HG02981 (cell line): Measurements from ENCODE around the gene BSCL2.
"Not testable (repeated sequence)": the region's sequence is repeated elsewhere in the genome, so short reads cannot be mapped to it uniquely, and the experiment has no call there.

ENCODE experiments used
- ATAC-seq: cut with Tn5 transposase; IDR thresholded peaks from one replicate; pipeline ENCODE4 v1.9.1; 2021; ENCODE audit warnings: mild to moderate bottlenecking, moderate library complexity; ENCODE audit not compliant: unreplicated experiment

Gene BSCL2

DNA sequence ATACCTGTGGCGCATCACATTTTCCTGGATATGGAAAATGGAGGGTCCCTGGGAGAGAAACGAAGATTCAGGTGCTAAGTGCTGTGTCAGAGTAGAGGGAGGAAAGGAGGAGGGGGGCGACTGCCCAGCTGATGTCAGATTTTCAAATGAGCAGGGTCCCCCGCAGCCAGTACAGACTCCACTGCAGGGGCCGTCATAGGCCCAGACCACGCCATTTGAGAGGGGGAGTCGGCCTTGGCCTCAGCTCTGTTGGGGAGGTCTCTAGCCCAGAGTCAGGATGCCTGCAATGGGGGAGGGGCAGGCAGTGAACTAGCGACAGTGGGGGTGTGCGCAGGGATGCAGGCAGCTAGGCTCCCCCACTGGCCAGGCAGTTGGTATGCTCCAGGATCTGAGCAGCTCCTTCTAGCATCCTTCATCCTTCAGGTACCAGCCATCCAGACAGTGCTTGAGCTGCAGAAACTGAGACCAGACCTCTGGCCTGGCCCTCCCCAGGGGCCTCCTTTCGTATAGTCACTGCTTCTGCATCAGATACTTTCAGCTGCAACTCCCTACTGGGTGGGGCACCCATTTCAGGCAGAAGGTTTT lies at the start of gene BSCL2, which contains the start of gene GNG3:
TSS of gene BSCL2 (minus strand) at position 148 of the 585 bp plus-strand sequence. CDS start 229 bp downstream, outside the sequence.
TSS of gene GNG3 (plus strand) at position 400 of the 585 bp plus-strand sequence. CDS start 620 bp downstream, outside the sequence.
- ATAC-seq = no peak

DNA sequence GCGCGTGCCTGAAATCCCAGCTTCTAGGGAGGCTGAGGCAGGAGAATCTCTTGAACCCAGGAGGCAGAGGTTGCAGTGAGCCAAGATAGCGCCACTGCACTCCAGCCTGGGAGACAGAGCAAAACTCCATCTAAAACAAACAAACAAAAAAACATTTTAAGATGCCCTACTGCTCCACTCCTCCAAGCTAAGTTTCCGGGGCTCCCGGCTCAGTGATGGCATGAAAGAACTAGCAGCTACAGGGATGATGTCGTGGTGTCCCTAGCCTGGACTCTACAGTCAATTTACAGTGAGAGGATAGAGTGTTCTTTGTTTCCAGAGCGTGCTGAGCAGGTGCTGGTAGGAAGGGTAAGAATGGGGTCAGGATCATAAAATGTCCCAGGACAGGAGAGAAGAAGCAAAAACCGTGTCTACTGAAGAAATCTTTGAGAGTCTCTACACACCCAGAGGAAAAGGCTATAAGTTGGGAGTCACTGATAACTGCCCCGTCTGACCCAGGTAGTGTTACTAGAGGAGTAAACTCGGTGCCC lies 47.9 kb upstream of the BSCL2 start:
- ATAC-seq = no peak

DNA sequence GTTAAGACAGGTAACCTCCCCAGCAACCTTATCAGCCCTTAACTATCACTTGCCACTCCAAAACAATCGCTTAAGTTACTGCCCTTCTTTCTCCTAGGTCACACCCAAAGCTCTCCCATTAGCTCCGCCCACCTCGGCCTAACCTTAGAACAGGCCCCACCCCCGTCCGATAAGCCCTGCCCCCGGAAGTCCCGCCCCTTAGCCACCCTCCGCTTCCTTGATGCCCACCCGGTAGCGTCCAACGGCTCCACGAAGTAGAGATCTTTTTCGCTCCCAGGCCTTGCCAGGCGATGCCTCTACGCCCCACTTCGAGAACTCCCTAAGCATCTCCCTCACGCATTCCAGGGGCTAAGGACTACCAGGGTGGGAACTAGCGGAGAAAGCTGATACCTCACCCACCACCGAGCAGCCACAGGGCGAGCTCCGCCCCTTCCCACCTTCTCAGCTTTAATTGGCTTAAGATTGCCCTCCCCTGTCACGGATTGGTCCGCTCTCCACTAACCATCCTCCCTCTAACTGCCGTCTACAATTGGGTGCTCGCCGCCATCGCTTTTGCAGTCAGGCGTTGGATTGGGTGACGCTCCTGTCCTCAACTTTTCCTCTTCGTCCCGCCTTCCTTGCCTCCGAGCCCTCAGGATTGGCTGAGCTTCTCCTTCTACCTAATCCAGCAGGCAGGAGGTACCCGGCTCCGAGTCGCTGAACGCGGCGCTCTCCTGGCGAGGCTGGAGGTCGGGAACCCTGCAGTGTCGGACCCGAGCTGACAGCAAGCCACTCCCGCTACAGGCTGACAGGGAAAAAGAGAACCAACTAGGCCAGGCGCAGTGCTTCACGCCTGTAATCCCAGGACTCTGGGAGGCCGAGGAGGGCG lies 46.7 kb upstream of the BSCL2 start, which contains the start of gene ZBTB3:
TSS of gene ZBTB3 (minus strand) at position 425 of the 868 bp plus-strand sequence. CDS start 496 bp downstream, outside the sequence.
- peak; percentile 95 for ATAC-seq

GRCh38 chr11:62752994-62753735 lies 45.9 kb upstream of the BSCL2 start:
- peak; percentile 1 for ATAC-seq

GRCh38 chr11:62752177-62752785 lies 45.1 kb upstream of the BSCL2 start:
- ATAC-seq = no peak

DNA sequence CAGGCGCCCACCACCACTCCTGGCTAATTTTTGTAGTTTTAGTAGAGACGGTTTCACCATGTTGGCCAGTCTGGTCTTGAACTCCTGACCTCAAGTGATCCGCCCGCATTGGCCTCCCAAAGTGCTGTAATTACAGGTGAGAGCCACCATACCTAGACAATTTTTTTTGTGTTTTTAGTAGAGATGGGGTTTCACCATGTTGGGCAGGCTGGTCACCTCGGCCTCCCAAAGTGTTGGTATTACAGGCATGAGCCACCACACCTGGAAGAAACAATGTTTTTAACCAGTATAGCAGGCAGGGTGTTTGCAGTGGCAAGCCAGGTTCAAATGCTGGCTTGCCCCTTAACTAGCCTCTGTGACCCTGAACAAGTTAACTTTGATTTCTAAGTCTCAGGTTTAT lies 42.7 kb upstream of the BSCL2 start:
- ATAC-seq = not testable (repeated sequence)

GRCh38 chr11:62747475-62748160 lies 40.4 kb upstream of the BSCL2 start:
- ATAC-seq = no peak

DNA sequence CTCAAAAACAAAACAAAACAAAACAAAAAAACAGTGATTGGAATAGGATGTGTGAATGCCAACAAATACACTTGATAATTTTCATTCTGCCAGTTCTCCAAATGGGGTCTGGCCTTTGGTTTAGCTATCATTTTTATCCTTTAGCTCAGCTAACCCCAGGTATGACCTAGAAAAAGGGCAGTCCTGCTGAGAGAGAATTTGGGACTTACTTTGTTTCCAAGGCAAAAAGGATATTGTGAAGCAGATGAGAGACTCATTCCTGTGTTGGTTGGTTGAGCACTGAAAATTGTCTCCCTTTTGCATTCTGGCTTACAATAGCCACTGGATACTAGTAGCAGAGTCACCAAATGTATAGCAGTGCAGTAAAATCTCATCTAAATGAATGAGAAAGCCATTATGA lies 30.0 kb upstream of the BSCL2 start:
- ATAC-seq = no peak

GRCh38 chr11:62732830-62733229 lies 25.6 kb upstream of the BSCL2 start:
- no peak for ATAC-seq

GRCh38 chr11:62730076-62730475 lies 22.9 kb upstream of the BSCL2 start:
- ATAC-seq = not testable (repeated sequence)

DNA sequence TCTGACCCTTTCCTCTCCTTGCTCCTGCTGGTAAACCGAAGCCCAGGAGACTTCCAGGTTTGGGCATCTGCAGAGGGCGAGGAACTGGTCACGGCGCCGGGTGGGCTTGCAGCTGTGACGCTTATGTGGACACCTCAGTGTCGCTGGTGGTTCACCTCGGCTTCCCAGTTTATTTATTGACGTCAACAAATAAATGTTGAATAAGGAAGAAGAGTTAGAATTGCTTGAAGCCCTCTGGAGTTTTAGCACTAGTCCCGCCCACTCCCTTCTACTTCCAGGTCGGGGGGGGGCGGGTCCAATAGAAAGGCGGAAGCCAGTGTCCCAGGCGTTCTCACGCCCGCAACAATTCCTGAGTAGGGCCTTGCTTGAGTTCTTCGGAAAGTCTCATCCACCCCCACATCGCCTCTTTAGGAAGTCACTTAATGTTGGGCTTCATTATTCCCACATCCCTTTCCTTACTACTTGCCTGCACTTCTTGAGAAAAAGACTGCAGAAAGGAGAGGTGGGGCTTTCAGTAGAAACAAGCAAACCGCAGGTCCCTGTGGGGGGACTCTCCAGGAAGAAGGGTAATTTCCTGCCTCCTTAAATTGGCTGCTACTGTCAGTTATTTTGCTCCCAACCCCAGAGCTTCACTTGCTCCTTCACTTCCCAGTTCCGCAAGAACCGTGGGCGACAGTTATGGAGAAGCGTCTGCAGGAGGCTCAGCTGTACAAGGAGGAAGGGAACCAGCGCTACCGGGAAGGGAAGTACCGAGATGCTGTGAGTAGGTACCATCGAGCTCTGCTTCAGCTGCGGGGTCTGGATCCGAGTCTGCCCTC lies 21.2 kb upstream of the BSCL2 start, which contains the start of gene TTC9C:
TSS of gene TTC9C (plus strand) at position 316 of the 818 bp plus-strand sequence. CDS start at position 679, 363 bp downstream.
- no peak for ATAC-seq

- ATAC-seq = peak; percentile 38
Observed at GRCh38 chr11:62727872-62728170, 20.6 kb upstream of the BSCL2 start.

- ATAC-seq = peak; percentile 65
Observed at GRCh38 chr11:62727165-62727871, 20.1 kb upstream of the BSCL2 start, which contains the start of gene HNRNPUL2. HNRNPUL2 (minus strand) TSS chr11:62727457; CDS start chr11:62727156, 301 bp downstream.

GRCh38 chr11:62726915-62727164 lies 19.6 kb upstream of the BSCL2 start:
- no peak for ATAC-seq

- peak; percentile 2 for ATAC-seq
Observed at GRCh38 chr11:62726156-62726914, 19.1 kb upstream of the BSCL2 start.

GRCh38 chr11:62725646-62726045 lies 18.4 kb upstream of the BSCL2 start:
- ATAC-seq = no peak

- ATAC-seq = no peak
Observed at GRCh38 chr11:62724171-62724570, 16.9 kb upstream of the BSCL2 start.

DNA sequence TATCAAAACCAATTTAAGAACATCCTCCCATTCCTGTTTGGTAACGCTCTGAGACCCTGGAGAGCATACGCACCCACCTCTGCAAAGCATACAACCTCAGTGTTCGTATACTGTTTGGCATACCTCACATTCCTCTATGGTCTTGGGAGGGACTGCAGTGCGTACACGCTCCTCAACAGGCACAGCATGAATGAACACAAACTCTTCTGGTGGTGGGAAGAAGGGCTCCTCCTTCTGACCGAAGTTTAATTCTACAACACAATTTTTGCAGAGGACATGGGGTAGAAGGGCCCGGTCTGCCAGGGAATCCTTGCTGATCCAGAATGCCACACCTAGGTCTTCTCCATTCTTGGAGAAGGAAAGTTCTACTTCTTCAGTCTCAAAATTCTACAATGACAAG lies 14.8 kb upstream of the BSCL2 start:
- no peak for ATAC-seq
